CD1c-positive myeloid dendritic cell (primary cell): ENCODE data around the gene DNM1.

Source experiments
- DNase-seq: peaks from one replicate; pipeline ENCODE4 v3.0.0-alpha.2; 2016; ENCODE audit errors: extremely low spot score

The DNM1 gene

DNA sequence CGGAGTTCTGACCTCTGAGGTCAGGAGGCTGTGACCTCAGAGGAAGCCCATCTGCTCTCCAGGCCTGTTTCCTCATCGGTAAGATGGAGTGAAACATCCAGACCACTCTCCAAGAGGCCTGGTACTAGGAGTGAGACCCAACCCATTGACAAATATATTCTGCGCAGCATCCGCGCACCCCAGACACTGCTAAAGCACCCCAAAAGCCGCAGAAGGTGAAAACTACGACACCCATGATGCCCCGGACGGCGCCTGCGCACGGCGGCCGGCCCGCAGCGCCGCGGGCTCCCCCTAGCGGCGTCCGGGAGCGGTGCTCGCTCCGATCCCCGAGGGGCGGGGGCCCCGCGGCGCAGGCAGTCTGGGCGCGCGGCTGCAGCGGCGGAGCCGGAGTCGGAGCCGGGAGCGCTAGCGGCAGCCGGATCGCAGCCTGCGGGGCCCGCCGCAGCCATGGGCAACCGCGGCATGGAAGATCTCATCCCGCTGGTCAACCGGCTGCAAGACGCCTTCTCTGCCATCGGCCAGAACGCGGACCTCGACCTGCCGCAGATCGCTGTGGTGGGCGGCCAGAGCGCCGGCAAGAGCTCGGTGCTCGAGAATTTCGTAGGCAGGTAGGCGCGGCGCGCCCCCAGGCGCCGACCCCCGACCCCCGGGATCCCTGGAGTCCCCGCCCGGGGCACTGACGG is at the start of gene DNM1:
DNM1 (plus strand) TSS at position 356 of the 683 bp plus-strand sequence; CDS start at position 448, 92 bp downstream.
- DNase-seq: peak; percentile 90

DNA sequence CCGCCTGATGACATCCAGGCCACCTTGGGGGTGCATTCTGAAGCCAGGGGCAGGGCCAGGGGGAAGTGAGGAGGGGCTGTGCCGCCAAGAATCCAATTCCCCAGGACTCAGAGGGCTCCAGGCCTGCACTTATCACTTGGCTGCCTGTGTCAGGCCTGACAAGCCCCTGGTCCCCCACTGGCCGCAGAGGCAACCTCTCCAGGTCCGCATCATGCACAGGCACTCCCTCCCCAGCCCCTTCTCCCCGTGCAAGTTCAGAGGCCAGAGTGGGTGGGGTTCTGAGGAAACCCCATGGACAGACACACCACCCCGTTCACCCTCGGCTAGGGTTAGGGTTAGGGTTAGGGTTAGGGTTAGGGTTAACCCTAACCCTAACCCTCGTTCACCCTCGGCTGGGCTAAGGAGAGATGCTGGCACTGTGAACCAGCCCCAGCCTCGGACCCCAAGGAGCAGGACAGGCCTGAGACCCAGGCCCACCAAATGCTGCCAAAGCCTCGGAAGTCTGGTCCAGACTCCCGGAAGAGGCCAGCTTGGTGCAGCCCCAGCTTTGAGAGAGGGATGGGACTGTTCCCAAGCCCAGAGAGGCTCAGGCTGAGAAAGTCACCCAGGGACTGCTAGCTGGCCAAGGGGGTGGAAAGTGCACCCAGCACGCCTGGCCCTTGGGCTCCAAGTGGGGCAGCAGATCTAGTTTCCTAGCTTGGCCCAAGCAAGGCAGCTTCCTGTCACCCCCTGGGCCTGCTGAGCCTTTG is 49.1 kb upstream of the DNM1 start:
- DNase-seq: no peak

DNA sequence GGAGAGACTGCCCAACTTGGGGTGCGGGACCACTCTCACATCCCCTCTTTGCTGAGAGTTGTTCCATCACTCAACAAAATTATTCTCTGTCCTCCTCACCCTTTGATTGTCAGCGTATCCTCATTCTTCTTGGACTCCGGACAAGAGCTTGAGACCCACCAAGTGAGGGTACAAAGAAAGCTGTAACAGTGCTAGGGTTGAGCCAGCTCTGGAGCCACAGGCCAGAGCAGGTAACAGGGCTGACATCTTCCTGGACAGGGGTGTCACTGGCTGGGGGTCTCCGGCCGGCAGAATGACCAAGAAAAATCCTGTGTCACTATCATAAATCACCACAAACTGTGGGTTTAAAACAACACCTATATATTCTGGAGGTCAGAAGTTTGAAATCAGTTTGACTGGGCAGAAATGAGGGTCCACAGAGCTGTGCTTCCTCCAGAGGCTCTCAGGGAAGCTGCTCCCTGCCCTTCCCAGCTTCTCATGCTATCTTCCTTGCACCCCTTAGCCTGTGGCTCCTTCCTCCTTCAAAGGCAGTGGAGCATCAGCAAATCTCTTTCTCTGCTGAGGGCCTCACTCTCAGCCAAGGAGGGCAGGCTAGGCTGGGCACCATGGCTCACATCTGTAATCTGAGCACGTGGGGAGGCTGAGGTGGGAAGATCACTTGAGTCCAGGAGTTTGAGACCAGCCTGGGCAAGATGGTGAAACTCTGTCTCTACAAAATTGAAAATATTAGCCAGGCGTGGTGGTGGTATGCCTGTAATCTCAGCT is 47.3 kb upstream of the DNM1 start:
- no peak for DNase-seq

DNA sequence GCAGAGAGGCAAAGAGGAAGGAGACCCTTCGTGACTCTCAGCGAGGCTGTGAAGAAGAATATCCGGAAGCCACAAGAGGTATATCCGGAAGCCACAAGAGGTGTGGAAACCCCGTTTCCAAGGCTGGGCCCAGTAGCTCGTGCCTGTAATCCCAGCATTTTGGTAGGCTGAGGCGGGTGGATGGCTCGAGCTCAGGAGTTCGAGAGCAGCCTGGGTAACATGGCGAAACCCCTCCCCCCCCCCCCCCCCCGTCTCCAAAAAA is 43.7 kb upstream of the DNM1 start:
- DNase-seq: peak; percentile 68

DNA sequence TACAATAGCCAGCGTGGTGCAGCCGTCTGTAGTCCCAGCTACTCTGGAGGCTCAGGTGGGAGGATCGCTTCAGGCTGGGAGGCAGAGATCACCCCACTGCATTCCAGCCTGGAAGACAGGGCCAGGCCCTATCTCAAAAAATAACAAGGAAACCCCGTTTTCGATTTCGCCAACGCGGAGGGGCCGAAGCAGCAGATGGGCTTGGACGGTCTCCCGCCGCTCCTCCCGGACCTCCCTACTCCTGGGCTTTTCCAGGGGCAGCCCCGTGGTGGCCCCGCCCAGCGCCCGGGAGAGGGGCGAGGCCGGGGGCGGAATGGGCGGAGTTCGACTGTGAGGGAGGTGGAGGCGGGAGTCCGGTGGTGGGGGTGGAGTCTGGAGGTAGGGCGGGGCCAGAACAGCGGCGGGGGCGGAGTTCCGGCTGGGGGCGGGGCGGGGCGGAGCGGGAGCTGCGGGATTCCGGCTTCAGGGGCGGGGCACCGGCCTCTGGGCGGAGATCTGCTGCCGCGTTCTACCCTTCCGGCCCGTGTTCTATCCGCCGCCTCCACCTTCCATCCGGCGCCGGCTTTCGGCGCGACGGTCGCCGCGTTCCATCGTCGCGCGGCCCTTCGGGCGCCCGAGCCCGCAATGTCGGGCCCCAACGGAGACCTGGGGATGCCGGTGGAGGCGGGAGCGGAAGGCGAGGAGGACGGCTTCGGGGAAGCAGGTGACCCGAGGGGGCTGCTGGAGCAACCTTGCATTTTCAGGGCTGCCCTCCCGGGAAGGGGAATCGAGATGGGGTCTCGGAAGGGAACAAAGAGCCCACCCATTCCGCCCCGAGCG is 43.2 kb upstream of the DNM1 start, which contains the start of gene BBLN:
BBLN (plus strand) TSS at position 482 of the 819 bp plus-strand sequence; CDS start at position 625, 143 bp downstream.
- DNase-seq: peak; percentile 88

DNA sequence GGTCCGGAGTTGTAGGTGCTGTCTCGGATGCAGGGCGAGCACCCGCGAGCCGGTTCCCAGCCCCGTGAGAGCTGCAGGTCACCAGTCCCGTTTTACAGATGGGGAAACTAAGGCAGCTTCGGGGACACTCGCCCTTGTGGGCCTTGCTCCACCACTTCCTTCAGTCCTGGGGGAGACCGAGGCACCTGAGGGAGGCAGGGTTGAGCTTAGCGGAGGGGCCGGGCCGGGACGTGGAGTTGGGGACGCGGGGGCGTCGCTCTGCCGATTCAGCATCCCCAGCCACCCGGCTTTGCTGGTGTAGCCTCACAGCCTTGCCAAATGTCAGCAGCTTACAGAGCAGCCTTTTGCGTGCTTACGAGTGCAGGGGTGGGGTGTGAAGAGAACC is 42.6 kb upstream of the DNM1 start:
- peak; percentile 54 for DNase-seq

DNA sequence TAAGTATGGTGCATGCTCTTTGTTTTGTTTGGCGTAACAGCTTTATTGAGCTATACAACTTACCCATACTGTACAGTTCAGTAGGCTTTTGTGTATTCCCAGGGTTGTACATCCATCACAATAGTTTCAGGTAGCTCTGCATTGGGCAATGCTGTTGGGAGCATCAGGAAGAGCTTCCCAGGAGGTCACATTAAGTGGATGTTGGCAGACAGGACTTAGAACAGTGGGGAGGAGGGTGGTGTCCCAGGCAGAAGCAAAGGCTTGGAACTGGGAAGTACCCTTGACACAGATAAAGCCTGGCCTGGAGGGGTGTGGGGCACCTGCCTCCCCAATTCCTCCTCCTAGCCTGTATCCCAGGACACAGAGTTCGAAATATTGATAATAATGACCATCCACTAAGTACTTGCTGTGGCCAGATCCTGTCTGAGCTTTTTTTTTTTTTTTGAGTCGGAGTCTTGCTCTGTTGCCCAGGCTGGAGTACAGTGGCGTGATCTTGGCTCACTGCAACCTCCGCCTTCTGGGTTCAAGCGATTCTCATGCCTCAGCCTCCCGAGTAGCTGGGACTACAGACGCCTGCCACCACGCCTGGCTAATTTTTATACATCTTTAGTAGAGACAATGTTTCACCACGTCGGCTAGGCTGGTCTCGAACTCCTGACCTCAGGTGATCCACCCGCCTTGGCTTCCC is 41.8 kb upstream of the DNM1 start:
- DNase-seq: no peak

DNA sequence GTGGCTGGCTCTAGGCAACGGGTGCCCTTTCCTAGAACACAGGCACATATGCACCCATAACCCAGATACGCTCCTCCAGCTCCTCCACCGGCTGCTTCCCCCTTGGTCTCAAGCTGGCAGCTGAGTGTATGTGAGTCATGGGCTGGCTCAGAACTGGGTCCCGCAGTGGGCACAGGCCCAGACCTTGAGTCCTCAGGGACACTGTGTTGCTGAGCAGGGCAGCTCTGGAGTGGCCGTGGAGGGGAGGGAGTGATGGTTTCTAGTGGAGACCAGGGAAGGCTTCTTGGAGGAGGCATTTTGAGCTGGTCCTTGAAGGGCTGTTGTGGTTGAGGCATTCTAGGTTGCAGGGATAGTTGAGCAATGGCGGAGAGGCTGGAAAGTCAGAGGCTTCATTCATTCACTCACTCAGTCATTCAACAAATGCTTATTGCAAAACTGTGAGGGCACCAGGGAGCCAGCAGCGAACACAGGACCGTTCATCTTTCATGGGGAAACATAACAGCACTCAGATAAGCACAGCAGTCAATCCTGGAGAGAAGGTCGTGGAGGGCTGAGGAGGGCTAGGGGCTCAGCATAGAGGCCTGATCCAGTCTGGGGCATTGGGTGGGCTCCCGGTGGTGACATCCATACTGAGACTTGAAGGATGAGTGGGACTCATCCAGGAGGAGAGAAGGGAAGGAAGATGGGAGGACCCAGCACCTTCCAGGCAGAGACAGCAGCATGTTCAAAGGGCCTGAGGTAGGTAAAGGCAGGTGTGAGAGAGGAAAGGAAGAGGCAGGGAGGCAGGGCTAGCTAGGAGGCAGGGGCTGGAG is 40.8 kb upstream of the DNM1 start:
- DNase-seq: no peak

DNA sequence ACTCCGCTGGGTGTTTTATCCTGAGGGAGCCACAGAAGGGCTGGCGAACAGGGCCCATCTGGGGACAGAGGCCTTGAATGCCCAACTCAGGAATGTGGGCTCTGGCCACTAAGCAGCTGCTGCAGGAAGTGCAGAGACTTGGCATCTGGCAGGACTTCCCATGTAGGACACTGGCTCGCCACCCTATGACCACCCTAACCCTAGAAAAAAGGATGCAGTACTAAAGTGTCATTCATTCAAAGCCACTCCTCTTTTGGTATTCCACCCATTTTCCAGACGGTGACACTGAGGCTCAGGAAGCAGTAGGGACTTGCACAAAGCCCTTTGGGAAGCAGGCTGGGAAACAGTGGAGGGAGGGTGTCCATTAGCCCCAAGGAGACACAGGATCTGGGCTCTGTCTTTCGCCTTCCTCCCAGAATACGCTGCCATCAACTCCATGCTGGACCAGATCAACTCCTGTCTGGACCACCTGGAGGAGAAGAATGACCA is 40.1 kb upstream of the DNM1 start:
- no peak for DNase-seq

DNA sequence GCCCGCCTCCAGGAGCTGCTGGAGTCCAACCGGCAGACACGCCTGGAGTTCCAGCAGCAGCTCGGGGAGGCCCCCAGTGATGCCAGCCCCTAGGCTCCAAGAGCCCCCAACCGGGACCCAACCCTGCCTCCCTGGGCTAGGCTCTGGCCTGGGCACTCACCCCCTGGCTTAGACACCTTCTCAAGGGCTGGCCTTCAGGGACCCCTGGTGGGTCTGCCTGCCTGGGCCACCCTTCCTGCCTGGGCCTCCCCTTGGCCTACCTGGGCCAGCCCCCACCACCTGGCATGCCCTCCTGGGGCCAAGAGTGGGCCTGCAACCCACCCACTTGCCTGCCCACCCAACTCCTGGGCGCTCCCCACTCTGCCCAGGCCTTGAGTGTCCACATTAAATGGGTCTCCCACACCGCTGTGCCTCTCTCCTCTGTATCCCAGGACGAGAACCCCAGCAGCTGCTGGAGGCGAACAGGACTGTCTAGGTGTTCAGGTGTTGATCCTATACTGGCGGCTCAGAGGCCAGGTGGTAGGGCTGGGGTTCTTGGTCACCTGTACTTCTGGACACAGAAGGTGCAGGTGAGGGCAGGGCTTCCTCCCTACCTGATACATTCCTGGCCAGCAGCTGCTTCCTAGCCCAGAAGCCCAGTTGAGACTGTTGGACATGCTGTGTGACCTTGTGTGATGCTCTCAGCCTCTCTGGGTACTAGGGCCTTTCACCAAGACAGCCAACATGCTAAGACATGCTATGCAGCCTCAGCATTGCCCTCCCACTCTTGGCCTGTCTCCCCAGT is 39.5 kb upstream of the DNM1 start:
- no peak for DNase-seq

DNA sequence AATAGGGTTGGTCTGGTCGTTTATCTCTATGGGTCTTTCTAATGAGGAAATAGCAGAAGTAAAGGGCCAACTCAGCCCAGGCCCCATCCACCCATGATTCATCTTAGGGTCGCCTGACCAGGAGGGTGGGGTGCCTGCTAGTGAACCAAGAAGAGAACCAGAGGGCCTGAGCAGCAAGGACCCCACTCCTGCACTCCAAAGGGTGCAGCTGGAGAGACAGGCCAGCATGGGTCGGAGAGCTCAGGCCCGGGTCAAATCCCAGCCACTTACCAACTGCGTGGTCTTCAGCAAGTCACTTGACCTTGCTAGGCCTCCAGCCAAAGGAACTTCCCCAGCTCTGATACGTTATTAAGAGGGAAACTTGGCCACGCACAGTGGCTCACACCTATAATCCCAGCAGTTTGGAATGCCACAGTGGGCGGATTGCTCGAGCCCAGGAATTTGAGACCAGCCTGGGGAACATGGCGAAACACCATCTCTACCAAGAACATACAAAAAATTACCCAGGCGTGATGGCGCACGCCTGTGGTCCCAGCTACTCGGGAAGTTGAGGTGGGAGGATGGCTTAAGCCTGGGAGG is 38.8 kb upstream of the DNM1 start:
- DNase-seq: peak; percentile 8

DNA sequence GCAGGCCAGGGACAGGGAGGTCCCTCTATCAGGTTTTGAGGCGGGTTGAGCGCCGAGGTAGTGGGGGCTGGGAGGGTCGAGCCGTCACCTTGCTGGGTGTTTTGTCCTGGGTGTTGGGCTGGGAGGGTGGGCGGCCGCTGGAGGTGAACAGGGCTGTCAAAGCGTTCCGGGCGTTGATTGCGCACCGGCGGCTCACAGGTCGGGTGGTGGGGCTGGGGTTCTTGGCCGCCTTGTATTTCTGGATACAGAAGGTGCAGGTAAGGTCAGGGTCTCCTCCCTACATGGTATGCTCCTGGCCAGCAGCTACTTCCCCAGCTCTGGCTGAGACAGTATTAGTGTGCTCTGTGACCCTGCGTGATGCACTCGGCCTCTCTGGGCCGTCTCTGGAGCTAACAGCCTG is 37.0 kb upstream of the DNM1 start:
- DNase-seq: no peak

DNA sequence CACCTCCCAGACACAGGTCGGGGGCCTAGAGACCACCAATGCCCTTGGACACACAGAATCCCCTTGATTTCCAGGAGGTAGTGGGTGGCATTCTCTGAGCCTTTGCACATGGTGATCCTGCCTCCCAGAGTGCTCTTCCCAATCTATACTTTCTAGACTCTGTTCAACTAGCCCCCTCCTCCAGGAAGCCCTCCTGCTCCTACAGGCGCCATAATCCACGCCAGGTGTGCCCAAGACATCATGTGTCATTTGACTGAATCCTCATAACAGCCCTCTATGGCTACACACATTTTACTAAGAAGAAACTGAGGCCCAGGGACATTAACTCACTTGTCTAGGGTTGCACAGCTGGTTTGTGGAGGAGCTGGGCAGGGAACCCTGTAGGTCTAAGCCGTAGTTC is 36.0 kb upstream of the DNM1 start:
- no peak for DNase-seq

DNA sequence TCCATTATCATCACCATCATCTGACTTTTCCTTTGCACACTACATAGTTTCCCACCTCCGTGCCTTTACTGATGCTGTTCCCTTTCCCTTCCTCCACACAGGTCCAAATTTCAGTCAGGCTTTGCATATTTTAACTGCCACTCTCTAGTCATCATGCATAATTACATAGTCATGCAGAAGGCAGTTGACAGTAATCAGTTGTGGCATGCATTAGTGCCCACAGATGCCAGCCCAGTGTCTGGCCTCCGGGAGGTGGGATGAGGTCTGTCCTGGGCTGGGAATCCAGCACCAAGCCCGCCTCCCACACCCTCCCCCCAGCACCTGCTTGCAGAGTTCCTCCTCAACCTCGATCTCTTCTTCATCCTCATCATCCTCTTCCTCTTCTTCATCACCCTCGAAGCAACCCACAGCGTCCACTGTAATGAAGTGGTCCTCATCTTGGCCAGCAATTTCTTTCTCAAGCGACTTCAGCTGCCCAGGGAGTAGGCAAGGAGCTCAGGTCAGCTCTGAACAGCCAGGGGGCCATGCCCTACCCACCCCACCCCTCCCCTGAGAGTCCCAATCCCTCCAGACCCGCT is 34.4 kb upstream of the DNM1 start:
- DNase-seq: no peak

DNA sequence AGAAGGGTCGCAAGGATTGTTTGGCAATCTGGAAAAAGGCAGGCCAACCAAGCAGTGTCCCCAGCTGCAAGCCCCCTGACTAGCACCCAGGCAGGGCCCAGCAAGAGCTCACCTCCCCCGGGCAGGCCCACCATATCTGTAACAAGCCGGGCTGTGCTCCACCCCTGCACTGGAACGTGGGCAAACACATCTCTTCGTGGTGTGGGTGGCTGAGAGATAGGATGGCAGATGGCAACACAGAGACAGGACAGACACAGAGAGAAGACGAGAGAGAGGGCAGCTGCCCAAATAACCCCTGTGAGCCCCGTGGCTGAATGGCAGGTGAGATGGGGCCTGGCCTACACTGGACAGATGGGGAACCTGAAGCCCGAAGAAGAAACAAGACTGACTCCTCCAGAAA is 33.7 kb upstream of the DNM1 start:
- DNase-seq: no peak

DNA sequence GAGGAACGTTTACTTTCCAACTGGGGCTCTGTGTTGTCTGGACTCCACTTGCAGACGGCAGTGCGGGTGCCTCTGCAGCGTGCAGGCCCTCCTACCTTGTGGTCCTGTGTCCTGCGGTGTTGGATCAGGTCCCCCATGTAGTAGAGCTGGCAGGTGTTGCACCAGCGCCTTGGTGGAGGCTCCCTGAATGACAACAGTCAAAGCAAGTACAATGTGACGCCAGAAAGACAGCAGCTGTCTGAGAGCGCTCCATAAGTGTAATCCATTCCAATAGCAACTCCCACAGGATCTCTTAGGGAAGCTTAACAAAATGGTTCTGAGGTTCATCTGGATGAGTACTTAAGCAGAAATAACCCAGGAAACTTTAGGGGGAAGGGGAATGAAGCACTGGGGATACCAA is 33.3 kb upstream of the DNM1 start:
- DNase-seq: no peak

DNA sequence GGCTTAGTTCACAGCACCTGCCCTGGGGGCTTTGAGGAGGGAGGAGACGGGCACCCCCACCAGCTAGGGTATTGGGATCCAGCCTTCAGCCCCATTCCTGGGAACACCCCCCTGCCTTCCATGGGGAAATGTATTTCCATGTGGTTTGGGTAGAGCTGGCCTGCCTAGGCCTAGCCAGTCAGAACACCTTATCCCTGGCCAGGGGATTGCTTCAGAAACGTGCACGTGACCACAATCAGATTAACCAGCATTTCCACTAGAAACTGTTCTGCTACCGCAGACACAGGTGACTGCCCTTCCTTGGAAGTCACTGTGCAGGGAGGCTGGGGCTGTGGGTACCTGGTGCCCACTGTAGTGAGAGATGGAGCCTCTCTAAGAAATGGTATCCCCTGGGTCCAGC is 29.1 kb upstream of the DNM1 start:
- DNase-seq: no peak

DNA sequence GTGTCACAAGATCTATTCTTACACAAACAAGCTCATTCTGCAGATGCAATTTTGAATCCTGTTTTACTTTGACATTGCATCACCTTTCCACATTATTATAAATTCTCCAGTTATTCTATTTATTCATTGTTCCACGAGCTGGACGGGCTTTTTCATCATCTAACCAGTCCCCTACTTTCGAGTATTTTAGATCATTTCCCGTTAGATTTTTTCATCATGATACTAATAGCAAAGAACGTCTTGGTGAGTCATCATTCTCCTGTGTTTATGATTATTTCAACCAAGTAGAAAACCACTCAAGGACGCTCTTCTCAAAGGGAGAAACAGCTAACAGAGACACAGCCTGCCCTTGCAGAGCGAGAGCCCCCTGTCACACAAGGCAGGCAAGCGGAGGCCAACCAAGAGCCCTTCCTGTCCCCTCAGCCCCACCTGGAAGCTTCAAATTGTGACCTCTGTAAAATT is 28.0 kb upstream of the DNM1 start:
- DNase-seq: no peak

DNA sequence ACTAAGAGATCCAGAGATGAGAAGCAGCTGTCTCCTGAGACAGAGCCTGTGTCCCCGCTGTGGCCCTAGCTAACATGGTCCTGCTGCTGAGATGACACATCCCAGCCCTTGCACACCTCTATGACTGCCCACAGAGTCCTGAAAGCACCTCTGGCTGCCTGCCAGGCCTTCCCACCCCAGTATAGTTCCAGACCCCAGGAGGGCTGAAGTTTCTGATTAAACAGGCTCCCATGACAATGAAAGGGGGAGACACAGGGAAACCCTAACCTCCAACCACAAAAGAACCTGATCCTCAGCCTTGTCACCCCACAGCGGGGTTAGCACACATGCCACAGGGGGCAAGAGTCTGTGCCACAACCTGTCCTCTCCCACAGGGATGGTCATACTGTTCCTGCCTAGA is 27.5 kb upstream of the DNM1 start:
- DNase-seq: no peak
